AML-193 (cell line): ENCODE measurements around the gene CDC123.

Experiments
- DNase-seq, 2 experiments: peaks; one replicate each; lab custom pipeline; 2025; lab: John Stamatoyannopoulos, UW

Gene CDC123

GRCh38 chr10:12299222-12299965, 103.4 kb downstream of the CDC123 start:
- DNase-seq: no peak
